ENCODE results near the gene CCDC34. TPM values are rescaled to one million over a fixed set of nuclear protein-coding genes. Genes with fewer than 3 reads are reported as not detected.

CCDC34 gene
- total and polyA plus RNA-seq, 2 of the 8 experiments (the other 6 are each of a cell fraction or from before 2014, with no cell fraction given) = 7.7 to 24.3 TPM

DNA sequence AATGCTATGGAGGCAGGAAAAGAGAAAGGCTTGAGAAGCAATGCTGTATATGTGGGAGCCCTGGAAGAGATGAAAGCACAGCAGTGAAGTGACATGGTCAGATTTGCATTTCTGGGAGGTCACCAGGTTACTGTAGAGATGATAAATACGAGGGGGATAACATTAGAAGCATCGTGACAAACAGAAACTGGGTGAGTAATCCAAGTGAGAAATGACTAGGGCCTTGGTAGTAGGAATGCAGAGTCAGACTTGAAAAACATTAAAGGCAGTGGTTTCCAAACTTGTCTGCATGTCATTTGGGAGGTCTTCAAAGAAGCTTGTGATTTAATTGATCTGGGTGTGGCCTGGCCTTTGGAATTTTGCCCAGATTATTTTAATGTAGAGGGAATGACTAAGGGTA, 43.9 kb downstream of the CCDC34 start:
- Histone ChIP-seq H3K9ac (replicated peaks in 1 of 4; ENCODE audit: extremely low read depth in 1 of 4, low read depth in 3 of 4, low read length in 3 of 4) (no peak overlapping the region), H2AFZ (ENCODE audit: low read length) (no peak overlapping the region), H3K9me3 (ENCODE audit: insufficient read depth in 2 of 2, low read depth in 1 of 2, low read length in 1 of 2) (peaks cover 6% of the 10 kb centered on the region in 2 experiments; a peak in 3 of 4 replicates), H3K4me3 (ENCODE audit: extremely low read depth in 1 of 4, insufficient read depth in 2 of 4, low read depth in 3 of 4, low read length in 4 of 4) (no peak overlapping the region), H3K79me1 (ENCODE audit: low read depth, low read length) (no peaks in the 10 kb centered on the region), H3K4me1 (replicated peaks in 1 of 4; ENCODE audit: control insufficient read depth in 3 of 4, insufficient read depth in 4 of 4, low read length in 3 of 4) (peaks cover 0 to 4% (median 0%) of the 10 kb centered on the region in 4 experiments; a peak in 1 of 7 replicates), H3K4ac (replicated peaks; ENCODE audit: insufficient read length, low read depth, low read length) (no peak overlapping the region), H4K20me1 (replicated peaks in 1 of 2; ENCODE audit: control insufficient read depth in 1 of 2, insufficient read depth in 2 of 2, low read length in 2 of 2) (no peaks in the 10 kb centered on the region), H2BK120ac (replicated peaks; ENCODE audit: low read depth, low read length) (no peak overlapping the region), H2BK5ac (ENCODE audit: low read depth, low read length) (no peak overlapping the region), H3K27ac (ENCODE audit: low read depth, low read length) (no peak overlapping the region), H4K8ac (ENCODE audit: extremely low read depth, insufficient read depth, low read length) (no peak overlapping the region), H3K14ac (ENCODE audit: insufficient read length) (no peak overlapping the region), H3K79me2 (ENCODE audit: control insufficient read depth in 1 of 2, insufficient read depth in 2 of 2, low read length in 2 of 2) (no peaks in the 10 kb centered on the region), H2BK20ac (ENCODE audit: low read length) (no peak overlapping the region), H4K91ac (replicated peaks; ENCODE audit: insufficient read length, low read length) (no peak overlapping the region), H3K36me3 (ENCODE audit: control insufficient read depth in 2 of 4, insufficient read depth in 4 of 4, low read length in 3 of 4) (no peaks in the 10 kb centered on the region), H2BK12ac (ENCODE audit: low read depth, low read length) (no peak overlapping the region), H2AK5ac (ENCODE audit: low read depth, low read length) (no peak overlapping the region), H3K27me3 (replicated peaks in 1 of 4; ENCODE audit: control insufficient read depth in 3 of 4, extremely low read depth in 1 of 4, insufficient read depth in 3 of 4, low read length in 3 of 4) (peaks cover 0 to 1% (median 0%) of the 10 kb centered on the region in 4 experiments; a peak in 1 of 7 replicates), H4K5ac (ENCODE audit: insufficient read length, low read depth, low read length) (no peak overlapping the region), H2BK15ac (ENCODE audit: low read length) (no peak overlapping the region), H3K4me2 (ENCODE audit: insufficient read depth in 1 of 2, low read depth in 2 of 2, low read length in 2 of 2) (no peak overlapping the region), H3K23ac (ENCODE audit: insufficient read length) (no peak overlapping the region), H3K18ac (ENCODE audit: extremely low read depth, low read length) (no peak overlapping the region), H3K56ac (replicated peaks; ENCODE audit: insufficient read length, low read depth, low read length) (no peak overlapping the region), H3K23me2 (ENCODE audit: low read depth, low read length) (no peaks in the 10 kb centered on the region)
- no peak for FAIRE-seq
- POLR2A ChIA-PET (ENCODE audit: partially characterized antibody) = interaction anchor here (0.7 kb wide), 1 partner anchor 39 kb away, joined by 3 read pairs; no protein-coding TSS in a partner anchor
- WGBS, 2 experiments (ENCODE audit: extremely low coverage in 1 of 2, insufficient coverage in 1 of 2, insufficient read length in 1 of 2, insufficient replicate concordance in 2 of 2, low coverage in 1 of 2, low lambda C conversion rate in 2 of 2, missing lambda C conversion rate in 1 of 2) = 82% methylated on average over 2 of the region's 2 CpGs; no CpG with 5 or more reads in 1 of the 2 experiments
- no peak for DNase-seq (ENCODE audit: low read depth in 1 of 2, low spot score in 2 of 2)
- CTCF ChIA-PET (ENCODE audit: partially characterized antibody) = interaction anchor here (1.0 kb wide), 1 partner anchor 25 kb away, joined by 4 read pairs; no protein-coding TSS in a partner anchor
- TF ChIP-seq NANOG (IDR thresholded peaks at IDR 0.05; ENCODE audit: insufficient read depth, low read depth, low read length, poor library complexity, severe bottlenecking) (no peak), SRF (IDR thresholded peaks at IDR 0.05; ENCODE audit: low read depth, low read length) (no peak)

Data from H1 (cell line).